ENCODE measurements around the gene RNF208. TPM values are rescaled to one million over a fixed set of nuclear protein-coding genes. Genes with fewer than 3 reads are reported as not detected.

The RNF208 gene
- total RNA-seq, 1 donor from 2014 or later = 26.0 TPM

DNA sequence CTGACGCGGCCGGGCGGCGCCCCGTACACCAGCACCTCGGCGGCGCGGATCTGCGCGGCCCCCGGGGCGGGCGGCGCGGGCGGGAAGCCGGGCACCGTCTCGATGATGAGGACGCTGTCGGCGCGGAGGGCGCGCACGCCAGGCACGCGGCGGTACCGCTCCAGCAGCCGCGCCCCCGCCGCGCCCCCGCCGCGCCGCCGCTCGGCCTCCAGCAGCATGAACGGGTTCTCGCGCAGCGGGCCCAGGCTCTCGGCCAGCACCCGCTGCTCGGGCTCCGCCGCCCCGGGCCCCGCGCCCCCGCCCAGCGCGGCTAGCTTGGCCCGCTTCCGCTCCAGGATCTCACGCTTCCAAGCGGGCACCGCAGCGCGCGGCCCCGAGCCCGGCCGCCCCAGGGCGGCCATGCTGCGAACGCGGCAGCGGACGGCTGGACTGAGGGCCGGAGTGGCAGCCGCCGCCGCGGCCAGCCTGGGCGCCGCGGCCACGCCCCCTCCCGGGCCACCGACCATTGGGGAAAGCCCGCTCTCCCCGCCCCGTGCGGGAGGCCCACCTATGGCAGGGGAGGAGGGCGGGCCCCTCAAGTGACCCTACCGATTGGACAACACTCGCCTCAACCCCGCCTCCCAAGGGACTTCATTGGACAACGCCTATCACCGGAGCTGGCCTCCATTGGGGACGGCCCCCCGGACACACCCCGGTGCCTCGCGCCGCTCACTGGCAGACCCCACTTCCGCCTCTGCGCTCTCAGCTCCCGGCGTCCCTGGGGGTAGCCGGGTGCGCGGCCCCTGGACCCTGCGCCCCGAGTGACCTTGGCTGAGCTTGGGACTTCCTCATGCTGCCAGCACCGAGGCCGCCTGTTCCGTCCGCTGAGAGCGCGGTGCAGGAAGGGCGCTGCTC, 21.5 kb downstream of the RNF208 start, which contains the start of gene TPRN:
Gene TPRN (minus strand): TSS at position 431 of the 894 bp plus-strand sequence. CDS start 30 bp downstream, at position 401.
- intact Hi-C loops (cut with DNase I) = no loop called here
- DNase-seq (ENCODE audit: missing footprints) = peak; percentile 100
- peak; percentile 98 for ATAC-seq

DNA sequence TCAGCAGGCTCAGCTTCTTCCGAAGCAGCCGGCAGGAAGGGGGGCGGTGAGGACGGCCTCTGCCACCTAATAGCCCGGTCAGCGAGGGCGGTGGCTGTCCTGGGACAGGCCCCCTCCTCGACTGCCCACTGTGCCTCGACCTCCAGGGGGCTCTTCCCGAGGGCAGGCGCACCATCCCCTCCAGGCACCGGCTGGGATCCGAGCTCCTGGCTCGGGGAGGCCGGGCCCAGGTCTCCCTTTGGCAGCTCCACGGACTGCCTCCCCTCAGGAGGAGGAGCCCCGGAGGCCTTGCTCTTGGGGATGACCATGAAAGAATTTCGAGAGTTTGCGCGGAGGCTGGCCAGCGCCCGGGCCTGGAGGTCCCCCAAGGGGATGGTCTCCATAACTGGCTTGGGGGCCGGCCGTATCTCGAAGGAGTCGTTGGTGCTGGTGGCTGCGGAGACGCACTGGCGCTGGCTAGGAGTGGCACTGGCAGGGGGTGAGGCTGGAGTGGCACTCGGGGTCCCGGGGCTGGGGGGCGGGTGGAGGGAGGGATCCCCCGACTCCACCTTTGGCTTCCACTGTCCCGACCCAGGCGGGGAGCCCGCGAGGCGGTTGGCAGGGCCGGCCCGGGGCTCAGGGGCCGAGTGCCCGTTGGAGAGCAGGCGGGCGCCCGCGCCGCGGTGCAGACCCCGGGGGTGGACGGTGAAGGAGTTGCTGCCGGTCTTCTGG, 22.5 kb downstream of the RNF208 start:
- ATAC-seq (no peak), DNase-seq (ENCODE audit: missing footprints) (no peak)
- intact Hi-C loops (cut with DNase I) = no loop called here

DNA sequence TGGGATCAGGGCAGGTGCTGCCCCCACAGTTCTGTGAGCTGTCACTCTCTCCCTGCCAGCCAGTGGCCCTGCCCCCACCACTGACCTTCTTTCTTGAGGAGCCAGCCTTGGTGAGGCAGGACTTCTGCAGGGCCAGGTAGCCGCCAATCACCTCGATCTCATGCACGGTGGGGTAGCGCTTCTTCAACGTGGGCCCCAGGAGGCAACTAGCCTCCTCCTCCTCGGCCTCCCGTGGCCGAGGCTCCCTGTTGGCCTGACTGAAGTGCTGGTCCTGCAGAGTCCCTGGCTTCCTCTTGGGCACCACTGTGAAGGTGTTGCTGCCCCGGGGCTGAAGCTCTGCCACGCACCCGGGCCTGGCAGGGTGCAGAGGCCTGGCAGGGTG, 23.1 kb downstream of the RNF208 start:
- DNase-seq (ENCODE audit: missing footprints) (no peak), ATAC-seq (no peak)
- intact Hi-C loops (cut with DNase I) = no loop called here

DNA sequence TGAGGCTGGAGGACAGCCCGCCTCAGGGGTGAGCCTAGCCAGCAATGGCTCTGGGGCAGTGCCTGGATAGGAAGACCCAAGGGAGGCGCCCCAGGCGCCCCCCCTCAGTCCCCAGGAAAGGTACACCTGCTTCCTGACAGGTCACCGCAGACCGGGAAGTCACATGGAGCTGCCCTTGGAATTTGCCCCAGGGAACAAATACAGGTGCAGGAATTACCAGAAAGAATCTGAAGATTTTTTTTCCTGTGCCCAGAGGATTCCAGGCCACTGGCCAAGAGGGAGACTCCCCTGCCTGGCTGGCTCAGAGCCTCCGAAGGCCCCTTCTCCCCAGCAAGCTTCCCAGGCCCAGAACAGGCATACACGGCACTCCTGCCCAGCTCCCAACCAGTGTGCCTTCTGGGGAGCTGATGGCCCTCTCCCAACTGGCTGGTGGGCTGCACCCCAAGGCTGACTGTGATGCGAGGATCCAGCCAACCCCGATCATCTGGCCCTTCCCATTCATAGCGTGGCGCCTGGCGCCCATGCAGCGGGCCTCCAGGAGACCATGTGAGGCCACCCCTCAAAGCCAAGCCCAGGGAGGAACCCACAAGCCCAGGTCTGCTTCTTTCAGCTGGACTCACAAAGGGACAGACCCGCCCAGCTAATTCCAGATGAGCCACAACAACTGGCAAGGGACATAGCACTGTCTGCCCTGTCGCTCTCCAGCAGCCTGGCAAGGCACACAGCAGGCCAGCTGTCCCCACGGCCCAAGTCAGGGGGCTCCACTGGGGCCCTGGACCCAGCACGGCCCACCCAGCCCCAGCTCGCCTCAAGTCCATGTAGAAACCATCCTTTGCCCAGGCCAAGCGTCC, 23.8 kb downstream of the RNF208 start:
- DNase-seq (ENCODE audit: missing footprints) (no peak), ATAC-seq (no peak)
- intact Hi-C loops (cut with DNase I) = no loop called here

GRCh38 chr9:137195525-137196220, 26.4 kb downstream of the RNF208 start:
- ATAC-seq (no peak), DNase-seq (ENCODE audit: missing footprints) (no peak)
- intact Hi-C loops (cut with DNase I) = no loop called here

DNA sequence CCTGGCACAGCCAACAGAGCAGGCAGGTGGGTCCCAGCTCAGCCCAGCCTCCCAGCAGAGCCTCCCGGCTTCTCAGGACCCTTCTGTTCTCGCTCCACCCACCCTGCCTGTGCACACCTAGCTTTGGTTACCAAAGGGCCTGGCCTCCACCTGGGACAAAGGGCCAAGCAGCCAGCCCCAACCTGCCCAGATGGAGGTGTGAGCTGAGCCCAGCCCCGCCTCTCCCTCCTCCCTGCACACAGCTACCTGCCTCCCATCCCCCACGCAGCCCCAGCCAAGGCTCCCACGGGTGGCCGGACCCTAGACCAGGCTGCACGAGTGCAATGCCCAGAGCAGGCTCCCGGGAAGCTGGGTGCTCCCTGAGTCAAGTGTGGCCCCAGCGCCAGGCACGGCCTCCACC, 27.1 kb downstream of the RNF208 start:
- ATAC-seq (no peak), DNase-seq (ENCODE audit: missing footprints) (no peak)
- intact Hi-C loops (cut with DNase I) = no loop called here

DNA sequence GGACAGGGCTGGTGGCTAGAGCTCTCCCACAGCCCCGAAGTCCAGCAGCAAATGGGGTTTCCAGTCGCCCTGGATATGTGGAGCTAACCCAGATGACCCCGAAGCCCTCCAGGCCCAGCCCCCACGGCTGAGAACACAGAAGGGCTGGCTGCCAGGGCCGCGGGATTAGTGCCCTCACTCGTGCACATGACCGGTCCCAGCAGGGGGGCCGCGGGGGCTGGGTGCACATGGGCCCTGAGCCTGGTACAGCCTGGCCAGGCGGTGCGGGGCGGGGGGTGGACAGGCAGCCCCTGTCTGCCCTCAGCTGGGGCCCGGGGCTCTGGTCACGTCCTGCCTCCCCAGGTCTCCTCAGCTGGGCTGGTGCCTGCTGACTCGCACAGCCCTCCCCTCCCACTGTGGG, 27.7 kb downstream of the RNF208 start:
- ATAC-seq = peak; percentile 76
- peak; percentile 77 for DNase-seq (ENCODE audit: missing footprints)
- intact Hi-C loops (cut with DNase I) = no loop called here

DNA sequence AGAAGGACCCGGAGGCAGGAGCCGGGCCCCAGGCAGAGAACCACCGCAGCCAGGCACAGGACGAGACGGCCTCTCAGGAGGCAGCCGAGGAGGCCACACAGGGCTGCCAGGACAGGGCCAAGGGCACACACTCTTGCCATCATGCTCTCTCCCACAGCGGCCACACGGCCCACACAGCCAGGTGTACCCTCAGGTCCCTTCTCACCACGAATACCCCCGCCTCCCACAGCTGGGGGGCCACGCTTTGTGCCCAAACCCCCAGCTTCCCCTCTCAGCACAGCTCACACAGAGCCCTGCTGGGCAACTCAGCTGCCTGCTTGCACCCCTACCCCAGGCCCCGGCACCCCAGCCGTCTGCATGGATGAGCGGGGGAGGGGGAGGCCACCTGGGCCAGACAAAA, 28.3 kb downstream of the RNF208 start:
- no peak for ATAC-seq

DNA sequence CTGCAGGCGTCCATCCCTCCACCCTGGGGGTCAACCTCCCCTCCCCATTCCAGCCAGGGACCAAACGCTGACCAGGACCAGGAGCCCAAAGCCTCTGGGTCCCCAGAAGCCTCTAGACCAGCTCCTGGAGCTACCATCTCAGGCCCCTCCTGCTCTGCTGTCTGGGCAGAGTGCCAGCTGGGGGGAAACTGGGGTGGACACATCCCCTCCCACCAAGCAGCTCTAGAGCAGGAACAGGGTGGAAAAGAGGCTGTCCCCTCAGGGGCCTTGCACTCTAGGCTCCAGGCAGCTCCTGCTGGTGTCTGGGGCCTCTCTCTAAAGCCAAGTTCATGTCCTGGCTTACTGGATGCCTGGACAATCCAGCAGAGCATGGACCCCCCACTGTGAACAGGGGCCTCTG, 29.2 kb downstream of the RNF208 start:
- intact Hi-C loops (cut with DNase I) = no loop called here

More for the DNA sequence above, 28.3 kb downstream of the RNF208 start:
- DNase-seq (ENCODE audit: missing footprints) = no peak
- intact Hi-C loops (cut with DNase I) = no loop called here

GRCh38 chr9:137192448-137192780, 29.6 kb downstream of the RNF208 start:
- no peak for ATAC-seq
- DNase-seq (ENCODE audit: missing footprints) = no peak
- intact Hi-C loops (cut with DNase I) = no loop called here

More for the DNA sequence above, 29.2 kb downstream of the RNF208 start:
- ATAC-seq (no peak), DNase-seq (ENCODE audit: missing footprints) (no peak)

DNA sequence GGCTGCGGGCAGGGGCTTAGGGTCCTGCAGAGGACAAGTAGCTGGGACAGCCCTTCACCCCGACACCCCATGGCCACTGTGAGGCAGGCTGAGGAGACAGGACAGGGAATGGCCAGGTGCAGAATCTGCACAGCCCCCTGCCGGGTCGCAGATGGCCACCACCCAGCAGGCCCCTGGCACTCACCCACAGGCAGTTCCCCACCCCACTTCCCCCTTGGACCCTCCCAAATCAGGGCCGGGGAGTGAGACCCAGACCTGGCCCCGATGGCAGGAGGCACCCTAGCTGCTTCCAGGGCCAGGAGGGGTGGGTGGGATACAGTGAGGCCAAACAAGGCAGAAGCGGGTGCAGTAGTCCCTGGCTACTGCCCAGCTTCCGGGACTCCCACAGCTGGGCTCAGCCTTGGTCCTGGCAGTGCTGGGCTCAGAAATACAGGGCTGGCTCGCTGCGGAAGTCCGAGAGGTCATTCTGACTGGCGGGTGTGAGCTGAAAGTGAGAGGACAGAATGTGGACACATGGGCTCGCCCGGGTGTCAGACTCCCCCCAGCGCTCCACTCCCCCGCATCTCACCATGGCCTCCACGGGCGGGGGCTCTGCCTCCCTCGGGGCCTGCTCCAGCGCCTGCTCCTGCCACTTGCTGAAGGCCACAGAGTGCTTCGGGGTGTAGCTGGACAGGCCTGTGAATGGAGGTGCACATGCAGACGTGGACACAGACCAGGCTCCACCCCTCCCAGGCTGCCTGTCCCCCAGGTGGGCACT, 30.2 kb downstream of the RNF208 start:
- no peak for ATAC-seq
- intact Hi-C loops (cut with DNase I) = no loop called here
- no peak for DNase-seq (ENCODE audit: missing footprints)

- intact Hi-C loops (cut with DNase I) = no loop called here
- ATAC-seq (no peak), DNase-seq (ENCODE audit: missing footprints) (no peak)
Observed at GRCh38 chr9:137191245-137191644, 30.8 kb downstream of the RNF208 start.

DNA sequence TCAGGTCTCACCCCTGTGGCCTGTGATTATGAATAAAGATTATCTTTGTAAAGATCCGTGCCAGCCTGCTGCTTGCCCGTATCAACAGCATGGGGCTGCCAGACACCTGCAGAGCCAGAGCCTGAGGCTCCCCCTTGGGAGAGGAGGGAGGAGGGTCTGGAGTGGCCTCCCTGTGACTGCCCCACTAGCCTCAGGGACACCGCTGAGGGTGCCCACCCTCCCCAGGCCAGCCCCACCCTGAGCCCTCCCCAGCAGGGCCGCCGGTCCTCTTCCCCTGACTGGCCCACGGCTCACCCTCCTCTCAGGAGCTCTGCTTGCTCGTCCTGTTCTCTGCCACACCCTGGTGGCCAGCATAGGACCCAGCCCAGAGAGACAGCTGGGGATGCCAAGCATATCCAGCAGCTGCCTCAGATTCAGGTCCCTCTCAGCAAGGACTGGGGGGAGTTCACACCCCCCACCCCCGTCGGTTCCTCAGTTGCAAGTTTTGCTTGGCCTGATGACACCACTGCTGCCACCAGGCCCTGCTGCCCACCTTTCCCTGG, 31.7 kb downstream of the RNF208 start:
- DNase-seq (ENCODE audit: missing footprints) = no peak
- intact Hi-C loops (cut with DNase I) = no loop called here
- ATAC-seq = no peak

DNA sequence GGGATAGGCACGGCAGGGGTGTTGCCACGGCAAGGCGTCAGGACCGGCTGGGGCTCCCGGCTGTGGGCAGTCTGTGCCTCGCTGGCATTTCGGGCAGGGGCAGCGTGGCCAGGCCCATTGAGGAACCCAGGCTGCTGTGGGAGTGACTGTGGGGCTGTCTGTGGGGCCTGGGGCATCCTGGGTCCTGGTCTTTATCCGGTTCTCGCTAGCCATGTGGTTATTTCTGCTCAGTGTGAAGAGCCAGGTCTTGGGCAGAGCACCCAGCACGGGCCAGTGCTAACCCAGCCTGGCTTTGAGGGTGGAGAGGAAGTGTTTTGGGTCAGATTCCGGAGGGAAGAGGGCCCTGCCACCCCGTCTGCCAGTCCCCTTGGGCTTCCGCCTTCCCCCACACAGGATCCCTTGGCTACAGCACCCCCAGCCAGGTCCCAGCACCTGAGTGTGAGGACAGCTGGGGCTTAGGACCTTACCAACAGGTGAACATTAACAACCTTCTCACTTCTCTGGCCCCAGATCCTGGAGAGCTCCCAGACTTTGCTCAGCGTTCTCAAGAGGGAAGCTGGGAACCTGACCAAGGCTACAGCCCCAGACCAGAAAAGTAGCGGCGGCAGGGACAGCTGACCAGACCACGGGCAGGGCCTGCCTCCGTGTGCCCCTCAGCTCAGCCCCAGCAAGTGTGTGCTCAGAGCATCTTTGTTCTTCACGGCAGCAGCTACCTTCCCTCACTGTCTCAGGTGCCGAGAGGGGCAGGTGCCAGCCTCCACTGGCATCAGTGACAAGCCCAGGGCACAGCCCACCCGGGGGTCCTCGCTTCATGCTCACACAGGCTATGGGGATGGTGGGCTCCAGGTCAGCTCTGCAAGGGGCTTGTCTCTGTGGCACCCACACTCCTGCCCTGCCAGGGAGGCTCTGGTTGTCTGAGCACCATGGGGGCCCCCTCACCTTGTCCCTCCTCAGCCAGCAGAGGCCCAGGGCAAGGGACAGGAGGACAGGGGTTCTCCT, 32.4 kb downstream of the RNF208 start:
- DNase-seq (ENCODE audit: missing footprints) = no peak
- ATAC-seq = no peak
- intact Hi-C loops (cut with DNase I) = loop anchor here (2.0 to 5.0 kb wide), 5 partner anchors 15 to 75 kb away; partner anchors contain the start of genes DPP7, NDOR1, RNF208 and TMEM203

DNA sequence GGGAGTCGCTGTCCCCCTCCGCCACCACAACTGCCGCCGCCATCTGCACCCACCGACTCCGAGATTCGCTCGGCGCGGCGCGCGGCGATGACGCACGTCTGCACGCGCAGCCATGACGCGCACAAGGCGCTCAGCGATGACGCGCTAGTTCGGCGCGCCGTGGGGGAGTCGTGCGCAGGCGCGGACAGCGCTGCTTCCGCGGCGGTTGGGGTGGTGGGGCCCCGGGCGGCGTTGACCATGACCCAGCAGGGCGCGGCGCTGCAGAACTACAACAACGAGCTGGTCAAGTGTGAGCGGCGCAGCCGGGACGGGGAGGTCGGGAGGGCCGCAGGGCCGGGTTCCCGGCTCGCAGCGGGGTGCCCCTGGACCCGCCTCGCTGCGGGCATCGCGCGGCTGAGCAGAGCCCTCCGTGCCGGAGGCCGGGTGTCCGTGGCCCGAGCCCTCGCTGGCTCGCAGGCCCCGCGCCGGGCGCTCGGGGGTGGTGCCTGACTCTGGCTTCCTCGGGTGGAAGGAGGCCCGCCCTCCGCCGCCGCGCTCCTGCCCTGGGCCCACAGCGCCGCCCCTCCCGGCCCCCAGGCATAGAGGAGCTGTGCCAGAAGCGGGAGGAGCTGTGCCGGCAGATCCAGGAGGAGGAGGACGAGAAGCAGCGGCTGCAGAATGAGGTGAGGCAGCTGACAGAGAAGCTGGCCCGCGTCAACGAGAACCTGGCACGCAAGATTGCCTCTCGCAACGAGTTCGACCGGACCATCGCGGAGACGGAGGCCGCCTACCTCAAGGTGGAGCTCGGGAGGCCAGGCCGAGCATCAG, 33.3 kb downstream of the RNF208 start, which contains the start of the genes ANAPC2 and SSNA1:
Gene ANAPC2 (minus strand): TSS at position 71 of the 807 bp plus-strand sequence. CDS start 28 bp downstream, at position 43.
Gene SSNA1 (plus strand): TSS at position 187 of the 807 bp plus-strand sequence. CDS start 51 bp downstream, at position 238.
- DNase-seq (ENCODE audit: missing footprints) (peak; percentile 97), ATAC-seq (peak; percentile 90)
- intact Hi-C loops (cut with DNase I) = loop anchor here (2.0 to 5.0 kb wide), 5 partner anchors 16 to 74 kb away; partner anchors contain the start of genes DPP7, NDOR1, RNF208 and TMEM203

Data from Right ventricle myocardium inferior (tissue), 1 donor.